Ectodermal cell (in vitro differentiated cells): ENCODE results near the gene MARF1.
"Not testable (repeated sequence)": the region's sequence is repeated elsewhere in the genome, so short reads cannot be mapped to it uniquely, and the experiment has no call there.

Experiments
- H3K27ac ChIP-seq: 2 replicates; pipeline ENCODE4 v1.7.0; 2013; ENCODE audit warnings: mild to moderate bottlenecking, low read depth, low read length; ENCODE audit not compliant: insufficient read depth, poor library complexity, severe bottlenecking
- H3K27me3 ChIP-seq: 2 replicates; pipeline ENCODE4 v1.7.0; 2013; ENCODE audit warnings: mild to moderate bottlenecking, low read length; ENCODE audit not compliant: insufficient read depth, control insufficient read depth, poor library complexity, severe bottlenecking
- H3K36me3 ChIP-seq: one replicate; pipeline ENCODE4 v1.7.0; 2013; ENCODE audit warnings: low read length; ENCODE audit not compliant: control insufficient read depth, insufficient read depth
- H3K4me1 ChIP-seq: one replicate; pipeline ENCODE4 v1.7.0; 2013; ENCODE audit warnings: low read length; ENCODE audit not compliant: control insufficient read depth, insufficient read depth
- H3K4me3 ChIP-seq: 2 replicates; pipeline ENCODE4 v1.7.0; 2013; ENCODE audit warnings: low read depth, low read length, control low read depth; ENCODE audit not compliant: insufficient read depth
- H3K9me3 ChIP-seq: 2 replicates; pipeline ENCODE4 v1.7.0; 2013; ENCODE audit warnings: mild to moderate bottlenecking, low read length, moderate library complexity; ENCODE audit not compliant: control insufficient read depth
- WGBS, 2 experiments: methylation state at CpG; one replicate each; pipeline ENCODE4 v1.1.7; 2013; ENCODE audit warnings: missing lambda C conversion rate in 2 of 2; 5-methylcytosine and 5-hydroxymethylcytosine counted together

The MARF1 gene

DNA sequence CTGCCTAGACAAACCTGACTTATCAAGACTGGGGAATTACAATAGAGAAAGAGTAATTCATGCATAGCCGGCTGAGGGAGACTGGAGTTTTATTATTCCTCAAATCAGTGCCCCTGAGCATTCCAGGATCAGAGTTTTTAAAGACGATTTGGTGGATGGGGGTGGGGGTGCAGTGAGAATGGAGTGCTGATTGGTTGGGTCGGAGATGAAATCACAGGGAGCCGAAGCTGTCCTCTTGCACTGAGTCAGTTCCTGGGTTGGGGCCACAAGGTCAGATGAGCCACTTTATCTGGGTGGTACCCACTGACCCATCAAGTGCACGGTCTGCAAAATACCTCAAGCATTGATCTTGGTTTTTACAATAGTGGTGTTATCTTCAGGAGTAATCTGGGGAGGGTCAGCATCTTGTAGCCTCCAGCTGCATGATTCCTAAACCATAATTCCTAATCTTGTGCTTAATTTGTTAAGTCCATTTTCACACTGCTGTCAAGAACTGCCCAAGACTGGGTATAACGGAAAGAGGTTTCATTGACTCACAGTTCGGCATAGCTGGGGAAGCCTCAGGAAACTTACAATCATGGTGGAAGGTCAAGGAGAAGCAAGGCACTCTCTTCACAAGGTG lies 69.6 kb downstream of the MARF1 start:
- no peaks in the 10 kb centered on the region for H3K9me3 ChIP-seq
- H3K27me3 ChIP-seq = no peaks in the 10 kb centered on the region
- 88 to 92% methylated on average over 7 of the region's 7 CpGs for WGBS, 2 experiments
- no peaks in the 10 kb centered on the region for H3K36me3 ChIP-seq
- H3K4me1 ChIP-seq = no peaks in the 10 kb centered on the region
- H3K4me3 ChIP-seq = no peak overlapping the region
- no peak overlapping the region for H3K27ac ChIP-seq

DNA sequence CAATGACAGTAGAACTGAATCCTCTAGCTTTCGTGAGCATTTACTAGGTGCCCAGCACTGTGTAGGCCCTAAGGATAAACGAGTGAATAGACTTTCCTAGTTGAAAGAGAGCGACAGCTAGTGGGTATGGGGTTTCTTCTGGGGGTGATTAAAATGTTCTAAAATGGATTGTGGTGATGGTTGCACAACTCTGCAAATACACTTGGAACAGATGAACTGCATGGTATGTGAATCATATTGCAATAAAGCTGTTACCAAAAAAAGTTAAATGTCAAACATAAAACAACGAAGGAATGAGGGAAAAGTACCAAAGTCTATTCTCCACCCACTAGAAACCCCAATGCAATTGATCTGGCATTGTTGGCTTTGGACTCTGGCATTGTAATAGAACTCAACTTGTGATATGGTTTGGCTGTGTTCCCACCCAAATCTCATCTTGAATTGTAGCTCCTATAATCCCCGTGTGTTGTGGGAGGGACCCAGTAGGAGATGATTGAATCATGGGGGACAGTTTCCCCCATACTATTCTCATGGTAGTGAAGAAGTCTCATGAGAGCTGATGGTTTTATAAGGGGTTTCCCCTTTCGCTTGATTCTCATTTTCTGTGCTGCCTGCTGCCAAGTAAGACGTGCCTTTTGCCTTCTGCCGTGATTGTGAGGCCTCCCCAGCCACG lies 70.5 kb downstream of the MARF1 start:
- H3K9me3 ChIP-seq = no peaks in the 10 kb centered on the region
- 84 to 89% methylated on average over 9 of the region's 9 CpGs for WGBS, 2 experiments
- no peak overlapping the region for H3K4me3 ChIP-seq

DNA sequence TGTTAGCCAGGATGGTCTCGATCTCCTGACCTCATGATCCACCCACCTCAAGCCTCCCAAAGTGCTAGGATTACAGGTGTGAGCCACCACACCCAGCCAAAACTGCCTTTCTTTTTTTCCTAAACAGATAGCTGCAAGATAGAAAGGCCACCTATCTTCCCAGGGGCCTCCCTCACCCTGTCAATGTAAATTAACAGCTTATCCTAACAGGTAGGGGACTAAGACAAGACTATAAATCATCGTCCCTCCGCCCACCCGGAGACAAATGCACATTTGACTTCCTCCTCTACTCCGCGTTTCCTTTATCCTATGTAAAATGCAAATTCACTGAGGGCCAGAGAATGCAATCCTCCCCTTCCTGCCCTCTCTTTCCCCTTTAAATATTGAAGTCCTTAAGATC lies 71.4 kb downstream of the MARF1 start:
- no peaks in the 10 kb centered on the region for H3K36me3 ChIP-seq
- WGBS, 2 experiments = 85 to 89% methylated on average over 6 of the region's 6 CpGs
- no peaks in the 10 kb centered on the region for H3K9me3 ChIP-seq

More for the DNA sequence above, 70.5 kb downstream of the MARF1 start:
- H3K27me3 ChIP-seq = no peaks in the 10 kb centered on the region
- no peak overlapping the region for H3K27ac ChIP-seq
- H3K4me1 ChIP-seq = no peaks in the 10 kb centered on the region
- no peaks in the 10 kb centered on the region for H3K36me3 ChIP-seq

DNA sequence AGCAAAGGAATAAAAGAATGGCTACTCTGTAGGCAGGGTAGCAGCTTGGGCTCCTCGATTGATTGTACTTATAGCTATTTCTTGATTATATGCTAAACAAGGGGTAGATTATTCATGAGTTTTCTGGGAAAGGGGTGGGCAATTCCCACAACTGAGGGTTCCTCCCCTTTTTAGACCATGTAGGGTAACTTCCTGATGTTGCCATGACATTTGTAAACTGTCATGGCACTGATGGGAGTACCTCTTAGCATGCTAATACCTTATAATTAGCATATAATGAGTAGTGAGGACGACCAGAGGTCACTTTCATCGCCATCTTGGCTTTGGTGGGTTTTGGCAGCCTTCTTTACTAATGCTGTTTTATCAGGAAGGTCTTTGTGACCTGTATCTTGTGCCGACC lies 72.3 kb downstream of the MARF1 start:
- 91 to 93% methylated on average over 4 of the region's 4 CpGs for WGBS, 2 experiments
- H3K27me3 ChIP-seq, H3K36me3 ChIP-seq, H3K4me1 ChIP-seq, H3K9me3 ChIP-seq, H3K4me3 ChIP-seq, H3K27ac ChIP-seq: not testable (repeated sequence)

More for the DNA sequence above, 71.4 kb downstream of the MARF1 start:
- Histone ChIP-seq H3K4me1 (no peaks in the 10 kb centered on the region), H3K4me3 (no peak overlapping the region), H3K27me3 (no peaks in the 10 kb centered on the region), H3K27ac (no peak overlapping the region)

DNA sequence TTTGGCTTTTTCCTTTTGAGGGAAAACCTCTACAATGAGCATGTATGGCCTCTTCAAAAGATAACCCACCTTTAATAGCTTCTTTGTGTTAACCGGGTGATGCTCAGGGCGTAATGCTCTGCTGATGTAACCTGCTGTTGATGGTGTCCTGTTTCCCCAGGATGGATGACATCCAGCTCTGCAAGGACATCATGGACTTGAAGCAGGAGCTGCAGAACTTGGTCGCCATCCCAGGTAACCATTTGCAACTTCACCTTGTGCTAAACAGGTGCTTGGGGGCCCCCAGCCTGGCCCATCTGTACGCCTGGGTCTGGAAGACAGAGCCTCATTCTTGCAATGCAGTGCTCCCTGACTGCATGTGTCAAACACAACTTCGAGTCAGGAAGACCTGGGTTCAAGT lies 75.1 kb downstream of the MARF1 start:
- Histone ChIP-seq H3K4me1 (peaks cover 7% of the 10 kb centered on the region), H3K27me3 (no peaks in the 10 kb centered on the region), H3K27ac (no peak overlapping the region), H3K4me3 (no peak overlapping the region), H3K36me3 (no peaks in the 10 kb centered on the region), H3K9me3 (no peaks in the 10 kb centered on the region)
- 92% methylated on average over 5 of the region's 5 CpGs for WGBS, 2 experiments

DNA sequence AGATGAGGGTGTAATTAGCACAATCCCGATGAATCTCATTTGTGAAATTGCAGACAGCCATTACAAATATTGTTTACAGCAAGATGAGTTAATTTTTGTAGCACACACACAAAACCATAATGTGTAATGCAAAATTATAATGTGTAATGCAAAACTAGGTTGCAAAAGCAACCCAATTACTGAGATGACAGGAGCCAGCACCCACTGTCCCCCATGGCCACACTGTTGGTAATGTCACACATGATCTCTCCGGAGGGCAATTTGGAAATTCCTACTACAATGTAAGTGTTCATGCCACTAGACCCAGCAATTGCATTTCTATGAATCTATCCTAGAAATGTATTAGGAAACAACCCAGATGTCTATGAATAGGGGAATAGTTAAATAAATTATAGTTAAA lies 76.9 kb downstream of the MARF1 start:
- H3K4me1 ChIP-seq = peaks cover 7% of the 10 kb centered on the region
- no peaks in the 10 kb centered on the region for H3K27me3 ChIP-seq
- no peaks in the 10 kb centered on the region for H3K9me3 ChIP-seq
- WGBS, 2 experiments = 84 to 97% methylated on average over 2 of the region's 2 CpGs
- no peak overlapping the region for H3K27ac ChIP-seq
- H3K36me3 ChIP-seq = no peaks in the 10 kb centered on the region
- H3K4me3 ChIP-seq = no peak overlapping the region

DNA sequence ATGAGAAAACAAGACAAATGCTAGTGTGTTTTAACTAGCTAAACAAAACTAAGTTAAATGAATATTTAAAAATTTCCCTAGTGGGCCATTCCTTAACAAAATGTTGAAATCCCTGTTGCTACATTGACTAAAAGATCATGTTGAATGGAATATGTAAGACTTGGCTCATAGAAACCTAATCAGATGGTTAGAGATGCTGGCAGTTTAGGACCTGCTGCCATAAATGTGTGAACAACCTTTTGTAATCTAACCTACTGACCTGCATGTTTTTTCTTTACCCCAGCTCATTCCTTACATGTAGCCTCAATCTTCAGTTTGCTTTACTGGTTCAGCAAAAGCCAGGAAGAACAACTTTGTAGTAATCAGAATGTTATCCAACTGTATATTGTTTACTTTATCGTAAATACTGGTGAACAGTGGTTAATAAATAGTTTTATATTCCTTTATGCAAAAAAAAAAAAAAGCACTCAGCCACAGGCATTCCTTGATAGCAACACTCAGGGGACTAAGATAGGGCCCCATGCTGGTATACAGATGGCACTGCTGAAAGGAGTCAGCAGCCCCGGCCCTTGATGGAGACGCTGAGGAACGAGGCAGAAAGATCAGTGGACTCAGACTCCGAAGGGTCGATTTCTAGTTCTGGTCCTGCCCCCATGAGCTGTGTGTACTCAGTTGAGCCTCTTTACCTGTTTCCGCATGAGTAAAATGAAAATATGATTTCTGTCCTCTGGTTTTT lies 78.2 kb downstream of the MARF1 start:
- no peaks in the 10 kb centered on the region for H3K9me3 ChIP-seq
- H3K27me3 ChIP-seq = no peaks in the 10 kb centered on the region
- peaks cover 7% of the 10 kb centered on the region for H3K4me1 ChIP-seq
- H3K27ac ChIP-seq = no peak overlapping the region
- WGBS, 2 experiments = 70 to 76% methylated on average over 6 of the region's 7 CpGs
- H3K36me3 ChIP-seq = no peaks in the 10 kb centered on the region
- H3K4me3 ChIP-seq = no peak overlapping the region

DNA sequence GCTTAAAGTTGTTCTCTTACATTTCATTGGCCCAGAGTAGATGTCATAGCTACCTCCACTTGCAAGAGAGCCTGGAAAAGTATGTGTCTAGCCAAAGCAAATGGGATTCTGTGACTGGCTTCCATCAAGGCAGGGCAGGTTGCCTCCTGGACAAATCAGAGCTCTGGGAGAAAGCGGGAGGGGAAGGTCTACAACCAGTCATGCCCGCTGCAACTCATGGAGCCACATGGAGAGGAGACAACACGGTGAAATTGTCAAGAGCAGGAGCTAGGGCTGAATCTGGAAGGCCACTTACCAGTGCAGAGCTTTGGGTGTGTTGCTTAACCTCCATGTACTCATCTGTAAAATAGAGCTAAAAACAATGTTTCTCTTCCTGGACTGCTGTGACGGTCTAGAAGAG lies 83.8 kb downstream of the MARF1 start:
- Histone ChIP-seq H3K9me3 (no peaks in the 10 kb centered on the region), H3K27ac (no peak overlapping the region), H3K4me3 (no peak overlapping the region), H3K4me1 (peaks cover 7% of the 10 kb centered on the region), H3K36me3 (no peaks in the 10 kb centered on the region), H3K27me3 (no peaks in the 10 kb centered on the region)
- 94 to 95% methylated on average over 4 of the region's 4 CpGs for WGBS, 2 experiments

DNA sequence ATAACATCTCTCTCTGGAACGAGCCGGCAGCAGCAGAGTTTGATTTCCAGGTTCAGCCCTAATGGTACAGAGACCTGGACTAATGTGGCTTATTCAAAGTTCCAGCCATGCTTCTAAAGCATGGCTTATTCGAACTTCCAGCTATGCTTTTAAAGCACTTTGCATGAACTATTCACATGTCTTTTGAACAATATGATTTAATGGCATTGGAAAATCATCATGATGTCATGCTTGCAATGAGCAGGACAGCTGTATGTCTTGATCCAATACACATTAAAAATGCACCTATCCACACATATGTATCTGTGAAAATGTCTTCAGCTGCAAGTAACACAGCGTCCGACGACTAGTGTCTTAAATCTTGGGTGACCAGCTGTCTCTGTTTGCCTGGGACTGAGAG lies 85.7 kb downstream of the MARF1 start:
- Histone ChIP-seq H3K4me1 (no peaks in the 10 kb centered on the region), H3K27me3 (no peaks in the 10 kb centered on the region), H3K27ac (no peak overlapping the region), H3K9me3 (no peaks in the 10 kb centered on the region), H3K36me3 (no peaks in the 10 kb centered on the region), H3K4me3 (no peak overlapping the region)
- 89 to 94% methylated on average over 6 of the region's 6 CpGs for WGBS, 2 experiments

DNA sequence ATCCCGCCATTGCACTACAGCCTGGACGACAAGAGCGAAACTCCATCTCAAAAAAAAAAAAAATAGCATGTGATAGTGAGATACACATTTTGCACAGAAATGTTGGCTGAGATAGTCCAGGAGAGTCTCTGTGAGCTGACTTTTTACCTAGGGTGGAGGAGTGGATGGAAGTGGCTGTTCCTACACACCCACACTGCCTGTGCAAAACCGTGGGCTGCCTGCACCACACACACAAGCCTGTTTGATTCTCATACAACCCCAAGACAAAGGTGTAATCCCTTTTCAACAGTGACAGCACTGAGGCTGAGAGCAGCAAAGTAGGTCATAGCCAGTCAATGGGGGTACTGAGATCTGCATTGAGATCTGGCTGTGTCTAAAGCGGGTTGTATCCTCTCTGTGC lies 86.8 kb downstream of the MARF1 start:
- no peak overlapping the region for H3K27ac ChIP-seq
- H3K9me3 ChIP-seq = no peaks in the 10 kb centered on the region
- peaks cover 3% of the 10 kb centered on the region for H3K4me1 ChIP-seq
- no peaks in the 10 kb centered on the region for H3K36me3 ChIP-seq
- H3K4me3 ChIP-seq = no peak overlapping the region
- 82 to 91% methylated on average over 5 of the region's 5 CpGs for WGBS, 2 experiments
- H3K27me3 ChIP-seq = no peaks in the 10 kb centered on the region
